GM20431 (cell line): ENCODE data around the gene ACTA1.

ENCODE experiments used
- in situ Hi-C: fragments of 300-500 bp; cut with MseI, MboI; formaldehyde crosslinking; loops from one replicate; pipeline ENCODE4 v1.15.0; 2020; ENCODE audit warnings: low sequenced_read_pairs; ENCODE audit not compliant: unreplicated experiment

Gene ACTA1

DNA sequence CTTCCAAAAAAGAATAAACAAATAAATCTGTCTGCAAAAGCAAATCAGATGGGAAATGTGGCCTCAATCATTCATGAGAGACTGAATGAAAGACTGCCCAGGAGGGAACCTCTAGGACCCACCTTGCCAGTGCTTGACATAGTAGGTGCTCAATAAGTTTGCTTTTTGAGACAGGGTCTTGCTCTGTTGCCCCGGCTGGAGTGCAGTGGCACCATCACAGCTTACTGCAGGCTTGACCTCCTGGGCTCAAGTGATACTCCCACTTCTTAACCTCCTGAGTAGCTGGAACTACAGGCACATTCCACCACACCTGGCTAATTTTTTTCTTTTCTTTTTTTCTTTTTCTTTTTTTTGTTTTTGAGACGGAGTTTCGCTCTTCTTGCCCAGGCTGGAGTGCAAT is 50.7 kb downstream of the ACTA1 start:
- in situ Hi-C loops = no loop called here
